CD4-positive, alpha-beta memory T cell (primary cell): ENCODE measurements around the gene STAU1. TPM values are rescaled to one million over a fixed set of nuclear protein-coding genes. Genes with fewer than 3 reads are reported as not detected.
"Not testable (repeated sequence)": the region's sequence is repeated elsewhere in the genome, so short reads cannot be mapped to it uniquely, and the experiment has no call there.

Source experiments
- CTCF ChIA-PET: fragments of 350-600 bp; sonication (Branson Sonifier 250); formaldehyde crosslinking; loops from one replicate; lab custom pipeline; 2021; ENCODE audit warnings: inconsistent platforms; ENCODE audit not compliant: partially characterized antibody; lab: Charles Lee
- POLR2A ChIA-PET: fragments of 350-600 bp; sonication (Branson Sonifier 250); formaldehyde crosslinking; loops from one replicate; lab custom pipeline; 2021; ENCODE audit not compliant: partially characterized antibody; lab: Charles Lee
- DNase-seq, 5 donors: peaks; one replicate each; pipeline versions ENCODE4 v3.0.0 to v3.0.0-alpha.2; 2020 to 2022; ENCODE audit warnings: mixed read lengths in 1 of 5
- H3K27ac ChIP-seq: one replicate; pipeline ENCODE4 v1.7.0; 2013; ENCODE audit warnings: low read depth, low read length
- H3K27me3 ChIP-seq: 2 replicates; pipeline ENCODE4 v1.7.0; 2013; ENCODE audit warnings: mild to moderate bottlenecking, low read length, moderate library complexity; ENCODE audit not compliant: insufficient read depth
- H3K36me3 ChIP-seq: 2 replicates; pipeline ENCODE4 v1.7.0; 2013; ENCODE audit warnings: mild to moderate bottlenecking, low read length, moderate library complexity; ENCODE audit not compliant: insufficient read depth
- H3K4me1 ChIP-seq: 2 replicates; pipeline ENCODE4 v1.7.0; 2013; ENCODE audit warnings: mild to moderate bottlenecking, low read length, moderate library complexity; ENCODE audit not compliant: insufficient read depth
- H3K4me3 ChIP-seq, 2 donors: one replicate each; pipeline ENCODE4 v1.7.0; 2013; ENCODE audit warnings: low read length in 2 of 2, mild to moderate bottlenecking in 1 of 2
- H3K9me3 ChIP-seq, 2 donors: one replicate each; pipeline ENCODE4 v1.7.0; 2013; ENCODE audit warnings: low read length in 2 of 2, control low read depth in 1 of 2; ENCODE audit not compliant: control insufficient read depth in 1 of 2
- H3K27ac Mint-ChIP-seq, 7 donors: one replicate each; pipeline ENCODE4 v1.8.0; 2020 to 2021; ENCODE audit warnings: mixed read lengths in 7 of 7, mild to moderate bottlenecking in 6 of 7, inconsistent platforms in 3 of 7, moderate library complexity in 3 of 7
- H3K27me3 Mint-ChIP-seq, 2 donors: one replicate each; pipeline ENCODE4 v1.8.0; 2020 to 2021; ENCODE audit warnings: mixed read lengths in 2 of 2
- H3K36me3 Mint-ChIP-seq, 2 donors: one replicate each; pipeline ENCODE4 v1.8.0; 2020 to 2021; ENCODE audit warnings: mixed read lengths in 2 of 2, inconsistent platforms in 1 of 2, mild to moderate bottlenecking in 1 of 2
- H3K4me1 Mint-ChIP-seq, 4 donors: one replicate each; pipeline ENCODE4 v1.8.0; 2020 to 2021; ENCODE audit warnings: mixed read lengths in 4 of 4, mild to moderate bottlenecking in 1 of 4
- H3K4me3 Mint-ChIP-seq, 8 donors: one replicate each; pipeline ENCODE4 v1.8.0; 2020 to 2021; ENCODE audit warnings: mixed read lengths in 8 of 8, mild to moderate bottlenecking in 7 of 8, moderate library complexity in 6 of 8, inconsistent platforms in 3 of 8
- H3K9me3 Mint-ChIP-seq, 8 donors: one replicate each; pipeline ENCODE4 v1.8.0; 2020 to 2021; ENCODE audit warnings: mixed read lengths in 8 of 8, mild to moderate bottlenecking in 5 of 8, inconsistent platforms in 3 of 8, moderate library complexity in 1 of 8
- intact Hi-C: fragments of 100-400 bp; cut with micrococcal nuclease; formaldehyde crosslinking; loops from one replicate; pipeline ENCODE4 v1.15.1; 2023
- polyA plus RNA-seq, 2 donors: library from polyadenylated mRNA; unstranded; fragments of 300-500 nt; fragmentation: Illumina TruSeq; gene quantifications; one replicate each; pipeline ENCODE4 v1.2.3, GENCODE V29; 2021
- total RNA-seq, 2 experiments: library from RNA; stranded (reverse); gene quantifications; one replicate each; pipeline ENCODE4 v1.2.3, GENCODE V29; 2021

STAU1 gene
- total and polyA plus RNA-seq, 4 experiments from 2014 or later = 23.2 to 49.9 (median 49.0) TPM

- H3K27me3 Mint-ChIP-seq = no peaks in the 10 kb centered on the region
- no peak overlapping the region for H3K27ac ChIP-seq
- intact Hi-C loops = no loop called here
- H3K4me3 ChIP-seq = no peak overlapping the region
- H3K27me3 ChIP-seq = no peaks in the 10 kb centered on the region
- H3K27ac Mint-ChIP-seq = peak overlapping the region in 2 of 7 donors; percentile 36 to 63
- H3K9me3 Mint-ChIP-seq = no peaks in the 10 kb centered on the region
- no peak for DNase-seq
- ChIA-PET POLR2A (no interaction called here), CTCF (no interaction called here)
- no peaks in the 10 kb centered on the region for H3K9me3 ChIP-seq
- no peak overlapping the region for H3K4me3 Mint-ChIP-seq
- peaks cover 52 to 82% of the 10 kb centered on the region in 2 donors for H3K36me3 Mint-ChIP-seq
- no peaks in the 10 kb centered on the region for H3K4me1 Mint-ChIP-seq
- H3K36me3 ChIP-seq = peaks cover 76% of the 10 kb centered on the region
- no peaks in the 10 kb centered on the region for H3K4me1 ChIP-seq
Observed at GRCh38 chr20:49091762-49092161, 96.4 kb downstream of the STAU1 start.

GRCh38 chr20:49091104-49091503, 97.0 kb downstream of the STAU1 start:
- no peaks in the 10 kb centered on the region for H3K9me3 Mint-ChIP-seq
- CTCF ChIA-PET = no interaction called here

GRCh38 chr20:49082295-49082694, 105.8 kb downstream of the STAU1 start:
- H3K4me1 Mint-ChIP-seq, intact Hi-C loops, H3K4me3 ChIP-seq, H3K27me3 ChIP-seq, DNase-seq, H3K9me3 Mint-ChIP-seq, H3K27ac ChIP-seq, H3K4me3 Mint-ChIP-seq, H3K27me3 Mint-ChIP-seq, H3K4me1 ChIP-seq, H3K27ac Mint-ChIP-seq, H3K9me3 ChIP-seq, POLR2A ChIA-PET: not testable (repeated sequence)
- CTCF ChIA-PET = interaction anchor here (1.4 kb wide), 1 partner anchor 36 kb away, joined by 4 read pairs; no protein-coding TSS in a partner anchor
- H3K36me3 ChIP-seq = peaks cover 50% of the 10 kb centered on the region
- peaks cover 41 to 69% of the 10 kb centered on the region in 2 donors for H3K36me3 Mint-ChIP-seq

More at GRCh38 chr20:49091104-49091503, 97.0 kb downstream of the STAU1 start:
- Mint-ChIP-seq H3K4me1 (no peaks in the 10 kb centered on the region), H3K4me3 (no peak overlapping the region), H3K27me3 (no peaks in the 10 kb centered on the region), H3K36me3 (peaks cover 56 to 80% of the 10 kb centered on the region in 2 donors), H3K27ac (peak overlapping the region in 1 of 7 donors; percentile 19)
- Histone ChIP-seq H3K4me3 (no peak overlapping the region), H3K4me1 (no peaks in the 10 kb centered on the region), H3K36me3 (peaks cover 76% of the 10 kb centered on the region), H3K9me3 (no peaks in the 10 kb centered on the region), H3K27ac (no peak overlapping the region), H3K27me3 (no peaks in the 10 kb centered on the region)
- no peak for DNase-seq
- POLR2A ChIA-PET = no interaction called here
- intact Hi-C loops = no loop called here

- H3K4me1 ChIP-seq = no peaks in the 10 kb centered on the region
- H3K27ac ChIP-seq = no peak overlapping the region
- intact Hi-C loops = no loop called here
- peaks cover 32% of the 10 kb centered on the region for H3K36me3 ChIP-seq
- Mint-ChIP-seq H3K4me3 (no peak overlapping the region), H3K36me3 (peaks cover 23 to 69% of the 10 kb centered on the region in 2 donors), H3K27me3 (no peaks in the 10 kb centered on the region), H3K9me3 (no peaks in the 10 kb centered on the region), H3K4me1 (peaks cover 0 to 6% (median 0%) of the 10 kb centered on the region in 4 donors), H3K27ac (no peak overlapping the region)
- no peaks in the 10 kb centered on the region for H3K9me3 ChIP-seq
- no peaks in the 10 kb centered on the region for H3K27me3 ChIP-seq
- CTCF ChIA-PET = interaction anchor here (0.9 to 1.0 kb wide), 2 partner anchors 15 to 54 kb away, joined by 3 read pairs; no protein-coding TSS in a partner anchor
- POLR2A ChIA-PET = no interaction called here
- no peak for DNase-seq
- H3K4me3 ChIP-seq = no peak overlapping the region
Observed at GRCh38 chr20:49078310-49078709, 109.8 kb downstream of the STAU1 start.

- intact Hi-C loops = no loop called here
- Histone ChIP-seq H3K27ac (no peak overlapping the region), H3K4me1 (no peaks in the 10 kb centered on the region), H3K36me3 (peaks cover 57% of the 10 kb centered on the region), H3K9me3 (no peaks in the 10 kb centered on the region), H3K4me3 (no peak overlapping the region), H3K27me3 (no peaks in the 10 kb centered on the region)
- H3K36me3 Mint-ChIP-seq = peaks cover 24 to 60% of the 10 kb centered on the region in 2 donors
- POLR2A ChIA-PET = interaction anchor here (1.1 kb wide), 1 partner anchor 28 kb away, joined by 3 read pairs; the partner anchor contains the start of gene CSE1L
- DNase-seq = no peak
- no peaks in the 10 kb centered on the region for H3K27me3 Mint-ChIP-seq
- peaks cover 0 to 9% (median 0%) of the 10 kb centered on the region in 4 donors for H3K4me1 Mint-ChIP-seq
- no peaks in the 10 kb centered on the region for H3K9me3 Mint-ChIP-seq
- no peak overlapping the region for H3K4me3 Mint-ChIP-seq
- CTCF ChIA-PET = no interaction called here
- peak overlapping the region in 3 of 7 donors; percentile 13 to 84 (median 50) for H3K27ac Mint-ChIP-seq
Observed at GRCh38 chr20:49074521-49074920, 113.6 kb downstream of the STAU1 start.

Other genes with a start within 250 kb of the STAU1 start
- gene CSE1L, start 142.0 kb downstream of the STAU1 start, total RNA-seq = 10 to 100 TPM; 44.5 to 45.8 TPM
- 10 to 100 TPM; 24.1 to 37.3 TPM for gene CSE1L, start 142.0 kb downstream of the STAU1 start, polyA plus RNA-seq
- gene DDX27, start 31.1 kb upstream of the STAU1 start, total RNA-seq = 10 to 100 TPM; 60.3 to 60.4 TPM
- 10 to 100 TPM; 21.6 to 47.1 TPM for gene DDX27, start 31.1 kb upstream of the STAU1 start, polyA plus RNA-seq
- 10 to 100 TPM; 73.8 to 78.4 TPM for gene ZNFX1, start 89.7 kb upstream of the STAU1 start, total RNA-seq
- gene ZNFX1, start 89.7 kb upstream of the STAU1 start, polyA plus RNA-seq = 10 to 100 TPM; 30.8 to 88.8 TPM